Fibroblast of villous mesenchyme (primary cell): ENCODE data around the gene MEIOSIN. TPM values are rescaled to one million over a fixed set of nuclear protein-coding genes. Genes with fewer than 3 reads are reported as not detected.

Experiments used
- DNase-seq: peaks from one replicate; pipeline ENCODE4 v3.0.0-alpha.2; 2010; ENCODE audit warnings: low read depth
- H3K4me3 ChIP-seq: 2 replicates; pipeline ENCODE4 v1.5.1; 2011; ENCODE audit warnings: low read depth, mild to moderate bottlenecking, low read length
- CTCF ChIP-seq: IDR thresholded peaks from 2 replicates; pipeline ENCODE4 v1.5.1; 2012; ENCODE audit warnings: low read depth, mild to moderate bottlenecking, low read length; ENCODE audit not compliant: insufficient read depth
- total RNA-seq: library from RNA; depleted of rRNA; stranded (reverse); fragments of >200 nt; gene quantifications from 2 replicates; pipeline ENCODE4 v1.2.3, GENCODE V29; 2012

MEIOSIN gene
- total RNA-seq, 1 donor: not detected

- H3K4me3 ChIP-seq: peak overlapping the region; percentile 73
- DNase-seq: peak; percentile 46
- TF ChIP-seq CTCF: no peak
Measured at GRCh38 chr19:45769821-45770191, 36.6 kb downstream of the MEIOSIN start.

GRCh38 chr19:45770192-45771101 lies 37.2 kb downstream of the MEIOSIN start:
- H3K4me3 ChIP-seq: peak overlapping the region; percentile 73
- peak; percentile 99 for DNase-seq
- peak; percentile 85 for TF ChIP-seq CTCF

- TF ChIP-seq CTCF: no peak
- H3K4me3 ChIP-seq: no peak overlapping the region
- DNase-seq: no peak
Measured at GRCh38 chr19:45771311-45771933, 38.2 kb downstream of the MEIOSIN start.

GRCh38 chr19:45772130-45772840 lies 39.0 kb downstream of the MEIOSIN start:
- DNase-seq: no peak
- no peak for TF ChIP-seq CTCF
- no peak overlapping the region for H3K4me3 ChIP-seq

GRCh38 chr19:45772912-45773311 lies 39.7 kb downstream of the MEIOSIN start:
- no peak for TF ChIP-seq CTCF
- no peak overlapping the region for H3K4me3 ChIP-seq
- no peak for DNase-seq

- H3K4me3 ChIP-seq: no peak overlapping the region
- no peak for TF ChIP-seq CTCF
- no peak for DNase-seq
Measured at GRCh38 chr19:45773384-45773783, 40.1 kb downstream of the MEIOSIN start.
